GM18867 (cell line): ENCODE measurements around the gene ANTXRL.
"Not testable (repeated sequence)": the region's sequence is repeated elsewhere in the genome, so short reads cannot be mapped to it uniquely, and the experiment has no call there.

ENCODE experiments used
- ATAC-seq: cut with Tn5 transposase; IDR thresholded peaks from one replicate; pipeline ENCODE4 v1.9.1; 2021; ENCODE audit warnings: mild to moderate bottlenecking, moderate library complexity; ENCODE audit not compliant: unreplicated experiment

Gene ANTXRL

GRCh38 chr10:46327685-46328084, 40.9 kb downstream of the ANTXRL start:
- no peak for ATAC-seq

- ATAC-seq = no peak
These were observed 42.3 kb downstream of the ANTXRL start for GRCh38 chr10:46328853-46329689.

DNA sequence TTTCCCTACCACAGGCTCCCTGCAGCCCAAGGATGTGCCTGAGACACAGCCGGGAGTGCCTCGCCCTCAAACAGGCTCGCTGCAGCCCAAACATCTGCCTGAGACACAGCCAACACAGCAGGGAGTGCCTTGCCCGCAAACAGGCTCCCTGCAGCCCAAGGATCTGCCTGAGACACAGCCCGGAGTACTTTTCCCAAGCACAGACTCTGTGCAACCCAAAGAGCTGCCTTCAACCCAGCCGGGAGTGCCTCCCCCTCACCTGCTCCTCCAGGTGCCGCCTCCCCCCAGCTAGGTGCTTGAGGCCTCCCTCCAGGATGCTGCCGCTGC, 42.9 kb downstream of the ANTXRL start:
- no peak for ATAC-seq

- no peak for ATAC-seq
These were observed 44.1 kb downstream of the ANTXRL start for GRCh38 chr10:46330894-46331293.

GRCh38 chr10:46365484-46365883, 78.7 kb downstream of the ANTXRL start:
- not testable (repeated sequence) for ATAC-seq

GRCh38 chr10:46367209-46367608, 80.4 kb downstream of the ANTXRL start:
- not testable (repeated sequence) for ATAC-seq

GRCh38 chr10:46367666-46368240, 81.0 kb downstream of the ANTXRL start:
- not testable (repeated sequence) for ATAC-seq

GRCh38 chr10:46368956-46369355, 82.2 kb downstream of the ANTXRL start:
- ATAC-seq = not testable (repeated sequence)

GRCh38 chr10:46374410-46374809, 87.6 kb downstream of the ANTXRL start:
- ATAC-seq = not testable (repeated sequence)

DNA sequence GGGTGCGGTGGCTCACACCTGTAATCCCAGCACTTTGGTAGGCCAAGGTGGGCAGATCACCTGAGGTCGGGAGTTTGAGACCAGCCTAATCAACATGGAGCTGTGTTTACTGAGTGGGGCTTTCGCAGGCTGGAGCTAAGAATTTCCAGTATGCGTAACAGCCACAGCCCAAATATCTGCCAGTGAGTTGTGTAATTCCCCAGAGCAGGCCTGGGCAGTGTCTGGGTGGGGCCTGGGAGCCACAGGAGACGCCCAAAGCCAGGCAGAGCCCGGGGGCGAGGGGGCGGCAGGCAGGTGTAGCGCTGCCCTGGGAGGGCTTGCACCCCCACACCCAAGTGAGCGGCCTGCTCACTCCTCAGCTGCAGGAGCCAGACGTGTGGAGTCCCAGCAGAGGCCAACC, 88.6 kb downstream of the ANTXRL start, which contains the start of gene ANXA8L1:
Gene ANXA8L1 (plus strand): TSS at position 371 of the 400 bp plus-strand sequence. CDS start 76 bp downstream, outside the sequence.
- not testable (repeated sequence) for ATAC-seq

DNA sequence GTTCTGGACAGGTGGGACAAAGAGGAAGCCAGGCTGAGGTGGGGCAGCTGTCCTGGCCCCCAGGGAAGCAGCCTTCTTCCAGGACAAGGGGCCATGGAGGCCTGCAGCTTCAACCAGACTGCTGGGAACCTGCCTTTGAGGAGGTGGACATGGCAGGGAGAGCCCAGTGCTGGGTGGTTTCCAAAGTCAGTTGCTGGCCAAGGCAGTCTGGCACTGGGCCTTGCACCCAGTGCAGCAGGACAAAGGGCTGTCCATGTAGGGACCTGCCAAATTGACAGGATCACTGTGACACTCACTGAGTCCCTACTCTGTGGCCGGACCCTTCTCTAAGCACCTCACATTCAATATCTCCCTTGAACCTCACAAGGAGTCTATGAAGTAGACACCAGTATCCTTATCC, 90.2 kb downstream of the ANTXRL start:
- not testable (repeated sequence) for ATAC-seq

- not testable (repeated sequence) for ATAC-seq
These were observed 90.9 kb downstream of the ANTXRL start for GRCh38 chr10:46377651-46378050.

DNA sequence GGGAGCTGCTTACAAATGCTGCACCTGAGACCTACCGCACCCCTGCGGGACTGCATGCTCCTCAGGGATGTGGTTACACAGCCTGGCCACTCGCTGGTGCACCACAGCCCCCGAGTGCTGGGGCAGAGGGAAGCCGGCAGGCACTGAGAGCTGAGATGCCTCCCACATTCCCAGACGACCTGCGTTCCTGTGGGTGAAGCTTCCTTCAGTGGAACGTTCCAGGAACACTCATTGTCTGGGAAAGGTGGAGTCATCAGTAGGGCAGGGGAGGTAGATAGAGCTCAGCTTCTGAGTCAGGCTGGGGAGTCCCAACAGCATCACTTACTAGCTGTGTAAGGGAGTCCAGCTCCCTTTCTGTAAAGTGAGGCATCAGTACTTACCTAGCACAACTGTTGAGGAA, 91.3 kb downstream of the ANTXRL start:
- ATAC-seq = not testable (repeated sequence)

DNA sequence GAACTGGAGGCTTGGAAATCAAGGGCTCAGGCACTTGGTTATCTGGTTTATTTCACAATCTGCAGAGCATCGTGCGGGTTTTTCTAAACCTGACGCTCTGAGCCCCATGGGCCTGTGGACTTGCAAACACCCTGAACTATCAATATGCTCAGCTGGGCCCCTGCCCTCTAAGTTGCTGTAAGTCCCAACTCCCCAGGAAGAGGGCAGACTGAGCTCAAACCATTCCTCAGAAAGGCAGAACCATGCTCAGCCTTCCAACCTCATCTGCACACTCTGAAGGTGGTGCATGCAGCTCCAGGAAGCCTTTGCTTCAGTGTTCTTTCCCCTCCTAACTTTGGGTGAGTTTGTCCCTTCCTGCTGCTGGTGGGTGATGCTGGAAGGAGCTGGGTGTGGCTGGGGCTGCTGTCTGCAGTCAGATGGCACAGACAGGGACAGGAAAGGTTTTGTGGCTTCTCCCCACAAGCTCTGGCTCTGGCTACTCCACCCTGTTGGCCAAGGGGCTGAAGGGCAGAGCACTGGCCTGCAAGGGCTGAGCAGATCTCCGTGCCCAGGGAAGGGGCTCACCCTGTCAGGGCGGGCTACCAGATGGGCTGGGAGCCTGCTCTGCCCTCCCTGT, 92.5 kb downstream of the ANTXRL start:
- not testable (repeated sequence) for ATAC-seq
